B cell (primary cell): Measurements from ENCODE around the gene PPP2R2B. TPM values are rescaled to one million over a fixed set of nuclear protein-coding genes. Genes with fewer than 3 reads are reported as not detected.

ENCODE experiments used
- ATAC-seq: fragments of 200-7000 bp; cut with Tn5 transposase; one replicate; pipeline ENCODE4 v1.10.0; 2021; ENCODE audit warnings: low read depth, mild to moderate bottlenecking, moderate number of reproducible peaks, moderate library complexity
- CTCF ChIA-PET: fragments of 350-600 bp; sonication (Branson Sonifier 250); formaldehyde crosslinking; loops from one replicate; lab custom pipeline; 2021; ENCODE audit warnings: antibody characterized with exemption, inconsistent platforms; lab: Charles Lee
- POLR2A ChIA-PET: fragments of 350-600 bp; sonication (Branson Sonifier 250); formaldehyde crosslinking; loops from one replicate; lab custom pipeline; 2021; ENCODE audit warnings: antibody characterized with exemption; lab: Charles Lee
- DNase-seq: peaks from one replicate; pipeline ENCODE4 v3.0.0; 2013
- H2AFZ ChIP-seq: 2 replicates; pipeline ENCODE4 v1.6.1; 2012; ENCODE audit warnings: mild to moderate bottlenecking, low read depth, low read length; ENCODE audit not compliant: insufficient read depth, poor library complexity, severe bottlenecking
- H3K27ac ChIP-seq, 2 donors: 1 replicate in 1 of 2; 2 replicates in 1 of 2; pipeline ENCODE4 v1.5.1; 2012 to 2013; ENCODE audit warnings: low read length in 2 of 2, mild to moderate bottlenecking in 2 of 2, moderate library complexity in 1 of 2
- H3K27me3 ChIP-seq, 4 experiments: fragments of 200-600 bp in 1 of 4; sonication (generic) in 1 of 4; replicated peaks in 1 of 4; 1 replicate in 2 of 4; 2 replicates in 2 of 4; pipeline versions ENCODE4 v1.6.1 to v1.7.0; 2013 to 2016; ENCODE audit warnings: low read length in 3 of 4, mild to moderate bottlenecking in 2 of 4, mixed read lengths in 1 of 4, moderate library complexity in 1 of 4; ENCODE audit not compliant: insufficient read depth in 4 of 4, control insufficient read depth in 3 of 4; ENCODE audit errors: control extremely low read depth in 1 of 4
- H3K36me3 ChIP-seq, 2 experiments: replicated peaks in 1 of 2; 1 replicate in 1 of 2; 2 replicates in 1 of 2; pipeline versions ENCODE4 v1.6.1 to v1.7.1; 2013; ENCODE audit warnings: low read length in 1 of 2; ENCODE audit not compliant: insufficient read depth in 2 of 2, control insufficient read depth in 1 of 2; ENCODE audit errors: control extremely low read depth in 1 of 2, extremely low read depth in 1 of 2
- H3K4me1 ChIP-seq, 2 donors: fragments of 200-600 bp in 1 of 2; sonication (generic) in 1 of 2; 1 replicate in 1 of 2; 2 replicates in 1 of 2; pipeline versions ENCODE4 v1.5.1 to v1.6.1; 2013 to 2017; ENCODE audit warnings: low read length in 2 of 2; ENCODE audit not compliant: control insufficient read depth in 2 of 2, insufficient read depth in 2 of 2
- H3K4me2 ChIP-seq: replicated peaks from 2 replicates; pipeline ENCODE3; 2012; ENCODE audit warnings: mild to moderate bottlenecking, low read depth, low read length; ENCODE audit not compliant: poor library complexity, severe bottlenecking
- H3K4me3 ChIP-seq, 5 experiments: fragments of 200-600 bp in 1 of 5; sonication (generic) in 1 of 5; 1 replicate in 3 of 5; 2 replicates in 2 of 5; pipeline versions ENCODE4 v1.5.1 to v1.7.0; 2011 to 2016; ENCODE audit warnings: low read length in 4 of 5, mild to moderate bottlenecking in 4 of 5, low read depth in 2 of 5, control low read depth in 1 of 5, moderate library complexity in 1 of 5; ENCODE audit not compliant: insufficient read depth in 1 of 5; ENCODE audit errors: control extremely low read depth in 1 of 5, extremely low read depth in 1 of 5
- H3K79me2 ChIP-seq: fragments of 200-600 bp; sonication (generic); one replicate; pipeline ENCODE4 v1.6.0; 2016; ENCODE audit warnings: low read length; ENCODE audit not compliant: control insufficient read depth, insufficient read depth
- H3K9ac ChIP-seq: fragments of 200-600 bp; sonication (generic); 2 replicates; pipeline ENCODE4 v1.6.1; 2017; ENCODE audit warnings: mild to moderate bottlenecking, low read length, moderate library complexity
- H3K9me3 ChIP-seq, 3 donors: one replicate each; pipeline versions ENCODE4 v1.6.1 to v1.7.1; 2013; ENCODE audit warnings: low read length in 2 of 3; ENCODE audit not compliant: control insufficient read depth in 2 of 3, insufficient read depth in 1 of 3; ENCODE audit errors: control extremely low read depth in 1 of 3
- H4K20me1 ChIP-seq: 2 replicates; pipeline ENCODE4 v1.6.0; 2012; ENCODE audit warnings: mild to moderate bottlenecking, low read length; ENCODE audit not compliant: insufficient read depth, control insufficient read depth, poor library complexity, severe bottlenecking
- H3K27ac Mint-ChIP-seq: one replicate; pipeline ENCODE4 v1.8.0; 2021; ENCODE audit warnings: mixed read lengths
- H3K27me3 Mint-ChIP-seq: one replicate; pipeline ENCODE4 v1.8.0; 2021; ENCODE audit warnings: mixed read lengths
- H3K4me1 Mint-ChIP-seq: one replicate; pipeline ENCODE4 v1.8.0; 2021; ENCODE audit warnings: mixed read lengths
- H3K4me3 Mint-ChIP-seq: one replicate; pipeline ENCODE4 v1.8.0; 2021; ENCODE audit warnings: mixed read lengths
- H3K9me3 Mint-ChIP-seq: one replicate; pipeline ENCODE4 v1.8.0; 2022; ENCODE audit warnings: mixed read lengths; ENCODE audit not compliant: insufficient read depth
- EZH2 ChIP-seq: IDR thresholded peaks from 2 replicates; pipeline ENCODE4 v1.6.1; 2012; ENCODE audit warnings: borderline replicate concordance, low read depth, mild to moderate bottlenecking, moderate library complexity, low read length; ENCODE audit not compliant: insufficient read depth, poor library complexity, severe bottlenecking
- WGBS: methylation state at CpG from one replicate; pipeline ENCODE4 v1.1.5; 2013; ENCODE audit warnings: missing lambda C conversion rate; ENCODE audit not compliant: insufficient coverage; 5-methylcytosine and 5-hydroxymethylcytosine counted together
- intact Hi-C: fragments of 100-400 bp; cut with micrococcal nuclease; formaldehyde crosslinking; loops from one replicate; pipeline ENCODE4 v1.10.0; 2022
- polyA plus RNA-seq: library from polyadenylated mRNA; depleted of rRNA; stranded (reverse); fragments of >200 nt; gene quantifications from 2 replicates; pipeline ENCODE4 v1.2.3, GENCODE V29; 2012
- total RNA-seq, 2 donors: library from RNA; stranded (reverse); fragments of 120-200 nt in 1 of 2; gene quantifications; 1 replicate in 1 of 2; 2 replicates in 1 of 2; pipeline versions ENCODE4 v1.2.3 to v1.2.4, GENCODE V29; 2013 to 2022
- TF ChIP-seq, protein P1 (sequence below): fragments of 200-600 bp; IDR thresholded peaks from one replicate; pipeline ENCODE4 v1.8.0; 2022; ENCODE audit warnings: antibody characterized with exemption, mild to moderate bottlenecking

The PPP2R2B gene
- total and polyA plus RNA-seq, 2 donors (not counting 1 experiment from before 2014, with no cell fraction given): 0.03 TPM; not detected in 1

DNA sequence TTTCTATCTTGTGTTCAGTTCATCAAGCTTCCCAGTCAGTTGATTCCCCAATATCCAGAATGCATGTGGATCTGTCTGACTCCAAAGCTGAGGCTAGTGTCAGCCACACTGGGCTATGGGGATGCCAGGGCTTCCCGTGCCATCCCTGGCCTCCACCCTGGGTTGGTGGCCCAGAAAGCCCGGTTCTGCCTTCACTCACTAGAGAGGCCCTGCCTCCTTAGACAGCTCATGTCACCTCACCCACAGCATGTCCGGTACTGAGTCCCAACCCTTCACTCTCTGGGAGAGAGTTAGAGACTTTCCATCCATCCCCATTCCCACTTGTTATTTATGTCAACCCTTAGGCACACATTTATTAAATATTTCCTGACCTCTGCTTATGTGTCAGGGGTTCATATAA, 243.1 kb downstream of the PPP2R2B start:
- Histone ChIP-seq H3K4me1 (no peaks in the 10 kb centered on the region), H4K20me1 (no peaks in the 10 kb centered on the region), H3K4me2 (no peak overlapping the region), H3K4me3 (no peak overlapping the region), H3K27me3 (no peaks in the 10 kb centered on the region), H3K36me3 (no peaks in the 10 kb centered on the region), H3K79me2 (no peaks in the 10 kb centered on the region), H3K9ac (no peak overlapping the region), H3K9me3 (peaks cover 0 to 10% (median 0%) of the 10 kb centered on the region in 3 donors), H3K27ac (no peak overlapping the region), H2AFZ (no peak overlapping the region)
- CTCF ChIA-PET: interaction anchor here (0.7 kb wide), 1 partner anchor 124 kb away, joined by 3 read pairs; no protein-coding TSS in a partner anchor
- TF ChIP-seq, protein P1, sequence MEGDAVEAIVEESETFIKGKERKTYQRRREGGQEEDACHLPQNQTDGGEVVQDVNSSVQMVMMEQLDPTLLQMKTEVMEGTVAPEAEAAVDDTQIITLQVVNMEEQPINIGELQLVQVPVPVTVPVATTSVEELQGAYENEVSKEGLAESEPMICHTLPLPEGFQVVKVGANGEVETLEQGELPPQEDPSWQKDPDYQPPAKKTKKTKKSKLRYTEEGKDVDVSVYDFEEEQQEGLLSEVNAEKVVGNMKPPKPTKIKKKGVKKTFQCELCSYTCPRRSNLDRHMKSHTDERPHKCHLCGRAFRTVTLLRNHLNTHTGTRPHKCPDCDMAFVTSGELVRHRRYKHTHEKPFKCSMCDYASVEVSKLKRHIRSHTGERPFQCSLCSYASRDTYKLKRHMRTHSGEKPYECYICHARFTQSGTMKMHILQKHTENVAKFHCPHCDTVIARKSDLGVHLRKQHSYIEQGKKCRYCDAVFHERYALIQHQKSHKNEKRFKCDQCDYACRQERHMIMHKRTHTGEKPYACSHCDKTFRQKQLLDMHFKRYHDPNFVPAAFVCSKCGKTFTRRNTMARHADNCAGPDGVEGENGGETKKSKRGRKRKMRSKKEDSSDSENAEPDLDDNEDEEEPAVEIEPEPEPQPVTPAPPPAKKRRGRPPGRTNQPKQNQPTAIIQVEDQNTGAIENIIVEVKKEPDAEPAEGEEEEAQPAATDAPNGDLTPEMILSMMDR: no peak
- Mint-ChIP-seq H3K27me3 (peaks cover 7% of the 10 kb centered on the region), H3K4me3 (no peak overlapping the region), H3K27ac (no peak overlapping the region), H3K9me3 (no peaks in the 10 kb centered on the region), H3K4me1 (no peaks in the 10 kb centered on the region)
- POLR2A ChIA-PET: no interaction called here
- ATAC-seq: no peak
- intact Hi-C loops: no loop called here
- DNase-seq: no peak
- 71% methylated on average over 1 of the region's 3 CpGs for WGBS

DNA sequence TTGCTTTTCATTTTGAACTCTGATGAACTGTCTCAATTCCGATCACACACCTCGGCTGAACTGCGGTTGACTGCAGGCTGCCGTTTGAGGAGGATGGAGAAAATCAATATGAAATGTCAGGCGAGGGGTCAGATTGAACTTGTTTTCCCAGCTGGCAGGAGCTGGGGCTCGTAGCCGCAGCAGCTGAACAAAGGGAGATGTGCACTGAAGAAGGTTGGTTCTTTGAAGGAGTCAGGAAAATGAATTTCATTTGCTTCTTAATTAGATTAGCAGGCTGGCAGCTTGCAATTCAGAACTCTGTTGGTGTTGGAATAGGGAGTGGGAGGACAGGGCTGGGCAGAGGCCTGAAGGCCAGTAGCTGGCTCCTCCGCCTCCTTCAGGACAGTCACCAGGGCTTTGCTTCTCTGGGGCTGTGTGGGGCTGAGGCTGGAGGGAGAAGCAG, 245.2 kb downstream of the PPP2R2B start:
- peaks cover 0 to 10% (median 0%) of the 10 kb centered on the region in 3 donors for H3K9me3 ChIP-seq
- H3K79me2 ChIP-seq: no peaks in the 10 kb centered on the region
- ChIA-PET POLR2A (no interaction called here), CTCF (no interaction called here)
- no peak overlapping the region for H3K27ac ChIP-seq
- ATAC-seq (no peak), DNase-seq (no peak)
- no peak overlapping the region for H2AFZ ChIP-seq
- H3K4me1 ChIP-seq: no peaks in the 10 kb centered on the region
- no peak overlapping the region for H3K4me3 ChIP-seq
- no peaks in the 10 kb centered on the region for H3K4me1 Mint-ChIP-seq
- TF ChIP-seq EZH2: no peak
- TF ChIP-seq, protein P1: no peak
- intact Hi-C loops: no loop called here
- peaks cover 13% of the 10 kb centered on the region for H3K27me3 Mint-ChIP-seq
- no peaks in the 10 kb centered on the region for H3K36me3 ChIP-seq
- H3K4me3 Mint-ChIP-seq: no peak overlapping the region
- no peak overlapping the region for H3K9ac ChIP-seq
- no peaks in the 10 kb centered on the region for H3K27me3 ChIP-seq
- WGBS: 94% methylated on average over 8 of the region's 8 CpGs
- no peaks in the 10 kb centered on the region for H4K20me1 ChIP-seq
- H3K9me3 Mint-ChIP-seq: no peaks in the 10 kb centered on the region
- no peak overlapping the region for H3K27ac Mint-ChIP-seq
- H3K4me2 ChIP-seq: no peak overlapping the region
